ENCODE results near the gene KLHL12. TPM values are rescaled to one million over a fixed set of nuclear protein-coding genes. Genes with fewer than 3 reads are reported as not detected.

Gene KLHL12
- polyA plus RNA-seq, 2 of the 4 experiments (the other 2 are of a cell fraction), result 19.4 to 59.4 TPM

GRCh38 chr1:202888531-202889360 lies 38.3 kb downstream of the KLHL12 start, which contains the start of gene RABIF:
Gene RABIF, minus strand, starts transcription at chr1:202889149. Its CDS starts 51 bp downstream, at chr1:202889098.
- H3K4me2 ChIP-seq, result peak within 1 kb of the TSS; percentile 83
- FAIRE-seq, result no peak
- peak; percentile 96 to 98 for ATAC-seq
- H3K9me3 ChIP-seq, result no peaks in the 10 kb centered on the region
- POLR2A ChIA-PET, result interaction anchor here (0.5 to 1.4 kb wide), 9 partner anchors 12 to 118 kb away, joined by 3 to 6 read pairs (median 5); partner anchors contain the start of genes KDM5B, KLHL12, PCAT6 and TMEM183A
- H3K27ac ChIP-seq, result peak within 1 kb of the TSS; percentile 88 to 92
- CTCF ChIA-PET, result interaction anchor here (0.6 to 1.0 kb wide), 3 partner anchors 12 to 105 kb away, joined by 3 to 4 read pairs (median 3); no protein-coding TSS in a partner anchor
- H3K4me3 ChIP-seq, result peak within 1 kb of the TSS; percentile 73
- DNase-seq (ENCODE audit: low read depth in 1 of 2, low spot score in 1 of 2), result peak; percentile 95 to 96
- TF ChIP-seq PHF8 (IDR thresholded peaks at IDR 0.05; ENCODE audit: borderline replicate concordance, low read depth) (peak; percentile 87; the same call in 1 of the 2 replicates), HMGXB4 (CRISPR knock-in tag; IDR thresholded peaks at IDR 0.05; ENCODE audit: borderline replicate concordance) (no peak), JUN (IDR thresholded peaks at IDR 0.05) (peak; percentile 86 to 95; a peak in 4 of 5 replicates), TP53 (CRISPR knock-in tag; IDR thresholded peaks at IDR 0.05) (no peak), MAZ (IDR thresholded peaks at IDR 0.05; ENCODE audit: borderline replicate concordance, low read depth, low read length) (no peak), PBX3 (IDR thresholded peaks at IDR 0.05) (0 out of 2 replicates have a peak, but pooled peaks have one; percentile 0), GATA3 (IDR thresholded peaks at IDR 0.05; ENCODE audit: borderline replicate concordance) (peak; percentile 34; the same call in 1 of the 2 replicates), NR3C1 (IDR thresholded peaks at IDR 0.05) (no peak), KDM1A (IDR thresholded peaks at IDR 0.05; ENCODE audit: low read depth) (no peak), BCL3 (IDR thresholded peaks at IDR 0.05) (peak; percentile 90; the same call in 2 of the 3 replicates), POLR2AphosphoS2 (conservative IDR thresholded peaks at IDR 0.05; ENCODE audit: low read length) (peak; percentile 74; the same call in 1 of the 2 replicates), ESRRA (IDR thresholded peaks at IDR 0.05; ENCODE audit: borderline replicate concordance, low read length) (no peak), MAX (IDR thresholded peaks at IDR 0.05) (peak; percentile 58), MYC (IDR thresholded peaks at IDR 0.05; ENCODE audit: borderline replicate concordance, low read length) (no peak), ZC3H11A (IDR thresholded peaks at IDR 0.05) (no peak), POLR2A (IDR thresholded peaks at IDR 0.05; ENCODE audit: low read length) (peak; percentile 97), ATOH8 (CRISPR knock-in tag; IDR thresholded peaks at IDR 0.05; ENCODE audit: low read depth) (no peak), CEBPB (IDR thresholded peaks at IDR 0.05) (peak; percentile 40 to 74; a peak in 3 of 4 replicates), CTCF (IDR thresholded peaks at IDR 0.05) (no peak), RCOR1 (IDR thresholded peaks at IDR 0.05; ENCODE audit: low read depth, low read length) (no peak), E2F6 (IDR thresholded peaks at IDR 0.05; ENCODE audit: borderline replicate concordance, low read depth) (peak; percentile 25; the same call in 1 of the 2 replicates), KDM5A (IDR thresholded peaks at IDR 0.05) (no peak)
- peaks cover 13% of the 10 kb centered on the region for H3K4me1 ChIP-seq
- 0% methylated on average over 21 of the region's 84 CpGs for WGBS (ENCODE audit: missing lambda C conversion rate)
